Stimulated activated CD8-positive, alpha-beta memory T cell treated with anti-CD3 and anti-CD28 coated beads, Interleukin-12 subunit alpha, Interleukin-12 subunit beta, amount 100 ng/mL, for 1 hour (primary cell): Measurements from ENCODE around the gene AK8.

Source experiments
- DNase-seq: peaks from one replicate; pipeline ENCODE4 v3.0.0-alpha.2; 2020; ENCODE audit warnings: low read depth

The AK8 gene

DNA sequence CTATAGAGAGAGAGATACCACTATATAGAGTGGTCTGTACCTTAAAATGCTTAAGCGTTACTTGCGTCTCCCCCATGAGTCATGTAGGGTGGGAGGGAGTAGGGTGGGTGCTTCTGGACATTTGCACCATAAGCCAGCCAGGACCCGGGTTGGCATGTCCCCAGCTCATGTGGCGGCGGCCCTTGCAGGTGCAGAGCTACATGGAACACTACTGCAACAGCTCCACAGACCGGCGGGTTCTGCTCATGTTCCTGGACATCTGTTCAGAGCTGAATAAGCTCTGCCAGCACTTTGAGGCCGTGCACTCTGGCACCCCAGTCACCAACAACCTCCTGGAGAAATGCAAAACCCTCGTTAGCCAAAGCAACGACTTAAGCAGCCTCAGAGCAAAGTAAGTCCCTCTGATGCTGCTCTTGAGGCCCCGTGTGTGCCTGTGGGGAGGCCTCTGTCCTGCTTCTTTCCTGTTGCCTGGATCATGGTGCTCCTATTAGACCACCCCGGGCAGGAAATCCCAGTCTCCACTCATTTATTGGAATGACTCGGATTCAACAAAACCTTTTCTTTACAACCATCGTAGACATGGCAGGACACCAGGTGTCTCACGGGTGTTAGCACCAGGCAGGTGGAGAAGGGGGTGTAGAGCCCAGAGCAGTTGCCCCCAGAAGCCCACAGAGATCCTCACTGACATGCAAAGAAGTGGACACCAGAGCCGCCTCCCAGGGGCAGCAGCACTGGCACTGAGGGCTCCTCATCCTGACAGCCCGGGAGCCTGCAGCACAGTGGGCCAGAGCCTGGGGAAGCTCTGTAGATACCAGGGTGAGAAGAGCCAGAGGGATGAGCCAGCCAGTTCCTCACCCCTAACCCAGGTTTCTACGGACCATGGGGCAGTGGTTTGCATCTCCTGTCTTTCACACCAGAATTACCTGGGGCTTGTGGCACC lies 9.4 kb upstream of the AK8 start:
- no peak for DNase-seq

DNA sequence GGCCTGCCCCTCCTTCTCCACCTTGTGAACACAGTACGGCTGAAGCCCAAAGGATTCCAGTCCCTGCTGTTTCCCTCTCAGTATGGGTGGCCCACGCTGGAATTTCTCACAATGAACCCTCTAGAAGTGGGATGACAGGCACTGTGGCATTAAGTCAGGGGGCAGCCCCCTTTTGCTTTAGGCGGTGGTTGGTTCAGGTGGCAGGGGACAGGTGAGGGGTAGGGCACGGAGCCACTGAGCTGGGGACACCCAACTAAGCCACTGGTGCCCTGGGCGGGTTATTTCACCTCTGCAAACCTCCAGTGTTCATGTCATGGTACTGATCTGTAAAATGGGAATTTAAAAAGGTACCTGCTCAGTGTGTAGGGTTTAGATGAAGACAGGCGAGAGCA lies 8.2 kb upstream of the AK8 start:
- no peak for DNase-seq

DNA sequence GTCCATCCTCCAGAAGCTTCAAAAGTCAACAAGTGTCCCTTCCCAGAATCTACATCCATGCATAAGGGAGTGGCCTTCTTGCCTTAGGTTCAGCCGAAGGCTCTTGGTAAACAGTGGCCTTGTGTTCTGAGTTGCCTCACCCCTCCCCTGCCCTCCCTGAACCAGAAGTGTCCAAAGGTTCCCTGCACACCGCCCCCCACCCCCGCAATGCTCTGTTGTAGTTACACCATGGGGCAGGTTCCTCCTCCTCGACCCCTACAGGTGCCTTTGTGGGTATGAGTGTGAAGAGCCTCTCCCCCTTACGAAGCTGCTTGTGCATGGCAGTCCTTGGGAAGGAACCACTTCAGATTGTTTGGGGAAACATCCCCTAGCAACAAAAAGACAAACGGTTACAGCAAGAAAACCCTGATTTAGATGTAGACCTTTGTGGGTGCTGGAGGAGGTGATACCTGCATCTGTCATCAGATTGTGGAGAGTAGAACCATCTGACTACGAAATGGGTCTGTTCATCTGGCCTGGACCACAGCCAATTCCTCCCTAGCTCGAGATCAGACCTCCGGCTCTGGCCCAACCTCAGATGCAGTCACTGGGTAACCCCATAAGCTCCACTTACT lies 7.7 kb upstream of the AK8 start:
- no peak for DNase-seq

DNA sequence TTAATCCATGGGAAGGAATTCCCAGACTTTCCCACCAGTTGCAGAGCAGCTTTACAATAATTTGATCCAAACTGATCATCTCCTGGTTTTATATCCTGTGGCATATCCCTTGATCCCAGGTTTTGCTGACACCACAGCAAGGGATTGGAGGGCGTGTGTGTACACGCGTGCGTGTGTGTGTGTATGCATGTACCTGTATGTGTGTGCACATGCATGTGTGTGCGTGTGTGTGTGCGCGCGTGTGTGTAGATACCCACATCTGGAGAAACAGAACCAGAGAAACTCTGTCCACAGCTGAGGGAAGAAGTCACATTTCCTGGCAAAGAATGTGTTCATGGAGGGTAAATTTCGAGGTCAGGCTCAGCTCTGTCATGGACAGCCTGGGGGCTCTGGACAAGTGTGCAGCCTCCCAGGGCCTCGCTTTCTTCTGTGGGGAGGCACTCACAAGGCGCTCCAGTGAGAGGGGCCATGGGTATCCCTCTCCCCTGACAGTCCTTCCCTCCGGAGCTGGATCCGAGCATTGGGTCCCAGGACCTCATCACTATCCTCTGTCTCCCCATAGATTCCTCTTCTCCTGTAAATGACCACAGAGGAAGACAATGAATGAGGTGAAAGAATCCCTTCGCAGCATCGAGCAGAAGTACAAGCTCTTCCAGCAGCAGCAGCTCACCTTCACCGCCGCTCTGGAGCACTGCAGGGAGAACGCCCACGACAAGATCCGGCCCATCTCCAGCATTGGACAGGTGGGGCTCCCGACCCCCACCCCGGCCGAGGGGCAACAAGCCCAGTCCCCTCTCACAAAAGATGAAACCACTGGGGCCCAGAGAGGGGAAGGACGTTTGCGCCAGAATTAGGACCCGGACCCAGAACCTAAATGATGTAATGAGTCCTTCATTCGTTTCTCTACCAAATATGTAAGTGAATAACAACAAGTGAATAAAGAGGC lies 5.5 kb upstream of the AK8 start:
- no peak for DNase-seq

DNA sequence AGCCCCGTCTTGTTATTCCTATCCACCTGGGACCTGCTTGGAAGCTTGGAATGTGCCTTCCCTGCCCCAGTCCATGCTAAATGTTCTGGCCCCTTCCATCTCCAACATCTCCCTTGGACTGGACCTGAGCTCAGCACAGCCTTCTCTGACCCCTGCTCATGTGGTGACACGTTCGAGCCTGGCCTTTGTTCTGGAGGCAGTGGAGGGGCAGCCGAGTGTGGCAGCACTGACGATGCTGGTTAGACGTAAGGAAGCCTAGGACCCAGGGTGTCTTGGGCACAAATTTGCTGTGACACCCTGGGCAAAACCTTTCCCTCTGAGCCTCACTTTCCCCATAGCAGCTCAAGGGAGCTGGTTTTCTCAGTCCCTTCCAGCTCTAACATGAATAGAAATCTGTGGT lies 4.5 kb upstream of the AK8 start:
- no peak for DNase-seq

DNA sequence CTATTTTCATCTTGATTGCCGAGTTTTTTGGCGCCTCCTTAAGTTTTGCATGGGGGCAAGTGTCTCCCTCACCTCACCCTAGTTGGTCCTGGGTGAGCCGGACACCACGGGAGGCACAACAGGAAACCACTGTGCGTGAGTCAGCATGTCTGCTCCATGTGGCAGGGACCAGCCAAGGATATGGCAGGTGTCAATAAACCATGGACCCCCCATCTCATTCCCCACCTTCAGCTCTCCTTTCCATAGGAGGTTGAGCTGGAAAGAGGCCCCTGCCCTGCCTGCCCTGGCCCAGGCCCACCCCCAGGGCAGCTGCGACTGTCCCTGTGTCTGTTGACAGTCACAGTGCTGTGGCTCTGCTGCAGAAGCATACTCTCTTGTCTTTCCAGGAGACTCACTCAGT lies 3.7 kb upstream of the AK8 start:
- DNase-seq: no peak

DNA sequence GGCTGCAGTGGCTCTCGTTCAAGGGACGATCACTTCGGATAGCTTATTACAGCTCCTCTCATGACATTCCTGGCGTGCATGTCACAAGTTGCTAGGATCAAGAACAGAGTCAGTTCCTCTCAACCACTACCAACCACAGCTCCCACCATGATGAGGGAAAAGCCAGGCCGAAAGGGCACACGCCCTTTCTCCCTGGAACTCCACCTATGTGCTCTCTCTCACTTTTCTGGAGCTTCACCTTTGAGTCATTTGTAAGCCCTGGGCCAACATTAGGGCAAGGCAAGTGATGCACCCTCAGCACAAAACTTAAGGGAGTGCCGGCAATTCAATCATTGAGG lies 2.2 kb upstream of the AK8 start:
- DNase-seq: no peak

DNA sequence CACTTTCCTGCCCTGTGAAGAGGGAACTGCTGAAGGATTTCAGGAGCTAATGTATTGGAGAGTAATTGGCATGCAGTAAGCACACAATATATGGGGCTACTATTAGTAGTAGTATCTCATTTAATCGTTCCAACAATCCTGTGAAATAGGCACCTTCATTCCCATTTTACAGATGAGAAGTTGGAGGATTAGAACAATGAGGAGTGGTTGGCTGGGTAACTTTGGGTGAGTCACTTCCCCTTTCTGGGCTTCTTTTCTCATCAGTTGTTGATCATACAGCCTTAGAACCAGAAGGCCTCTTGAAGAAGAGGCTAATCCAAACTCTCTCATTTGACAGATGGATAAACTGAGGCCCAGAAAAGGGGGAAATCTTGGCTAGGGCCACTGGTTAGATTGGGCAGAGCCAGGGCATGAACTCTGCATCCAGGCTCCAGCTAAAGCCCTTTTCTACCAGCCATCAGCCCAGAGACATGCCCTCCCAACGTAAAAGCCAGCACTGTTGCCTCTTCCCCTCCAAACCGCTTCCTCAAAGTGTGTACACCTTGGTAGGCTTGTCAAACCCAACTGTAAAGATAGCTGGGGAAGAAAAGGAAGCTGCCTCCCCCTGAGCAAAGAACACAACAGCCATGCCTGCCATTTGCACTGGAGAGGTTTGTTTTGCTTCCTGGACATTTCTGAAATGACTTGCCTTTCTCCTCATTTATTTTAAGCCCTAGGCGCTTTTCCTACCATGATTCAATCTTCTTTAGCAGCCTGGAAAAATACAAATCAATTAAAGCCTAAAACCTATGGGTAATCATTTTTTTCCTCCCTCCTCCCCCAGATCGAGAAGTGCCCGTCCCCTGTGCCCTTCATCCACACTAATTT lies 1.6 kb upstream of the AK8 start:
- DNase-seq: no peak

DNA sequence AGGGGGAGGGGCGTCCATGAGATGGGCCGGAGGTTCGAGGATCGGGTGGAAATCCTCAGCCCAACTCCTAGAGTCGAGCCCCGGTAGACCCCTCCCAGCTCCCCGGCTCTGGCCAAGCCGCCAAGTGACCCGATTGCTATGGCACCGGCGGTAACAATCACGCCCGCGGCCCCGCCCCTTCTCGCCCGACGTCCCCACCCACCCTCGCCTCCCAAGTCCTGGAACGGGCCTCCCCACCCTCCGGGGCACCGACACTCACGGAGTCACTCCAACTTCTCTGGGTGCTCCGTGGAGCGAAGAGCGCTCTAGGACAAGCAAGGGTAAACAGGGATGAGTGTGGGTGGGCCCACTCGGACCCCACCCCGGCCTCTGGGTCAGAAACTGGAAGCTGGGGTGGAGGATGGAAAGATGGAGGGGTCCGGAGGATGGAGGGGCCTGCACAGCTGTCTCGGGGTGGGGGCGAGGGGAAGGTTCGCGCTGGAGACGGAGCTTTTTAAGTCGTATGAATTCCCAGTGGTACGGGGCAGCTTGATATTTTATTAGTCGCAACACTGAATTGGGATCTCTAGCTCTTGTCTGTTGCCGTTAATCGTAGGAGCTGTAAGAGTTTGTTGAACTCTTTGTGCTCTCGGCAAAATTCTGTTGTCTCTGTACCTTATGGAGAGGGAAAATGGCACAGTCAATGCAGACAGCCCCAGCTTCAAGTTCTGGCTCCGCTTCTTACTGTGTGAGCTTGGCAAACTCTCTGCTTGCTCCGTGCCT lies 792 bp upstream of the AK8 start, which contains the start of gene SPACA9:
TSS of gene SPACA9 (plus strand) at position 204 of the 762 bp plus-strand sequence. CDS start 5,050 bp downstream, outside the sequence.
- no peak for DNase-seq

DNA sequence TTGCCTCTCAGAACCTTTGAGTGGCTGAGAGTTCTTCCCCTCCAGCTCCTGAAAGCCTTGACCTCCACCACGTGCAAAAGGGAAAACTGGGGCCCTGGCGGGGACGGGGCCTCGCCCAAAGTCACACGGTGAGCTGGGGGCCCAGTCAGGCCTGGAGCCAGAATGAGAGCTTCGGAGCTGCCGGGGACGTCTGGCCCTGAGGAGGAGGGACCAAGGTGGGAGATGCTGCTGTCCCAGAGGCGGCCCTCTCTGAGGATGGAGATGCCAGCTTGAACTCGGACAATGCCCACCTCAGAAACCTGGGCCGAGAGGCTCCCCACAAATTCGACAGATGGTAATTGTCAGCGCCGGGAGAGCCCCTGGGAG lies 643 bp downstream of the AK8 start:
- DNase-seq: no peak

DNA sequence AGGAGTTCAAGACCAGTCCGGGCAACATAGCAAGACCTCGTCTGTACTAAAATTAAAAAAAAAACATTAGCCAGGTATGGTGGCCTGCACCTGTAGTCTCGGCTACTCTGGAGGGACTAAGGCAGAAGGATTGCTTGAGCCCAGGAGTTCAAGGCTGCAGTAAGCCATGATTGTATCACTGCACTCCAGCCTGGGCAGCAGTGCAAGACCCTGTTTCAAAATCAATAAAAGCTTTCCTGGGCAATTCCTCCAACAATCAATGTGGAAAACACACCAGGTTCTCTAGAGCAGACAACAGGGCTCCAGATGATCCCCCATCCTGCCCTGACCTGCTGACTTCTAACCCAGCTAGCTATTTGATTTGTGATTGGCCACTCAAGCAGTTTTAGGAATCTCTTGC lies 1.2 kb downstream of the AK8 start:
- DNase-seq: no peak

DNA sequence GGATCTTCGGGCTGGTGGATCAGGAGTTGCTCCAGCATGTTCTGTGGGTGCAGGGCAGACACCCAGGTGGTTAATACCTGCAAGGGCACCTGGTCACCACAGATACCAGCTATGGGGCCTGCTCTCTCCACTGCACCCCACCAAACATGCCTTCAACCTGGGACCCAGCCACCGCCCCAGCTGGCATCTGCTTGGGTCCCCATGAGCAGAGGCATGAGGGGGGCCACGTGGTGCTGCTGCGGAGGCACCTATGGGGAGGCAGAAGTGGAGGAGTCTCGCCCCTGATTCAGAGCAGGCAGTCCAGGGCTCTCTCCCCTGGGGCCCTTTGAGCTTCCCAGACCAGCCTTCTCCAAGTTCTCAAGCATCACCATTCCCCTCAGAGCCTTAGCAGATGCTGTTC lies 2.9 kb downstream of the AK8 start:
- no peak for DNase-seq

DNA sequence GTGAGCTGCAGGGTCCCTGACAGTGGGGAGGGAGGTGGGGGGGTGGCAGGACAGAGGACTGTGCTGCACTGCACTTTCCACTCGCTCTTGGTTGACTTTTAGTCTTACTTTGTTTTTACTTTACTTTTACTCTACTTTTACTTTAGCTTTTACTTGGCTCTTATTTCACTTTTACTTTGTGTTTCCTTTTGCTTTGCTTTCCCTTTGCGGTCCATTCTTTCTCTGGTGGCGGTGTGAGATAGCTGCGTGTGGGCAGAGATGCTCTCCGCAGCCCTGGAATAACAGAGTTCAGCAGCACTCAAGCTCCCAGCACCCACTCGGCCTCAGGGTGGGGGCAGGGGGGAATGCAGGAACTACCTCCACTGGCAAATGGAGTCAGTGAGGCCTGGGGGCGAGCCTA lies 4.7 kb downstream of the AK8 start:
- no peak for DNase-seq

DNA sequence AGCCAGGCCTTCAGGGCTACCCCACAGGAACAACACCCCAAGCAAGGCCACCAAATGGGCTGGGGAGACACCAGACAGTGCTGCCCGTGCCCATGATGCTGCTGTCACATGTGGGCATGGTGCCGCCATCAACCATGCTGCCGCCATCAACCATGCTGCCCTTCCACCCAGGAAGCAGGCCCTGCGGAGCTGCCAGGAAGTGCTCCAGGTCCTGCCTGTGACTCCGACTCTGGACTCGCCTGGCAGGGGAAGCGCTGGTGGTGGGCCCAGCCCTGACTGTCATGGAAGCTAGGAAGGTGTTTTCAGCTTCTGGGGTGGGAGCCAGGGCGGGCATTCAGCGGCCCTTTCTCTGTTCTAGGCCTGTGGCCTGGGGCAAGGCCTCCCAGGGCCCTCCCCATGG lies 8.8 kb downstream of the AK8 start:
- no peak for DNase-seq

DNA sequence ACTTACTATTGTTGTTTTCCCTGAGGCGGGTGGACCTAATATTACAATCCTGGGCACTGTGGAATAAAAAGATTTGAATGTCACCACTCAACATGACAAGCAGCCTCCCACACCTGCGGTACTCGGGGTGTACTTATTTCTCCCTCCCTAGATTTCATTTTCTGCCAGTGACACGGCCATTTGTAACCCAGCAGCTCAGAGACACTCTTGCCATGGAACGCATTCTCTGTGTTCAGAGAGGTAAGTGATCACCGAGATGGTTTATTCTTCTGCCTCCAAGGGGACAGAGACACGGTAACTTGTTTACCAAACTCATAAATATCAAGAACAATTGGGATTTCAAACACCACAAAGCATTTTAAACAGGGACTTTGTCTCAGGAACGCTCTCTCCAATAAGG lies 11.2 kb downstream of the AK8 start:
- DNase-seq: no peak

DNA sequence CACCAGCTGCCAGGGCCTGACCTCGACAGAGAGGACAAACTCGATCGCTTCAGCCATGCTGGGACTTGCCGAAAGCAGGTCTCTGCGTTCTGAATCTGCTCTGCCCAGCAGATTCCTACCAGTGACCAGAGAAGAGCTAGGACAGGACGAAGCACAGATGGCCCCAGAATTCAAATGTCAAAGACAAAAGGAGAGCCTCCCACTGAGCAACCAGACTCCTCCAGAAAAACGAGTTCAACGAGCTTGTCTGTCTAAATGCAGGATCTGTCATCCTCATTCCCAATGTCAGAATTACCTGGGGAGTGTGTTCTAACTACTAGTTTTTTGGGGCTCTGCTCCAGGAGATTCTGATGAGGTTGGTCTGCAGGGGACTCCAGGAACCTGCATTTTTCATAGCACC lies 13.4 kb downstream of the AK8 start:
- no peak for DNase-seq

DNA sequence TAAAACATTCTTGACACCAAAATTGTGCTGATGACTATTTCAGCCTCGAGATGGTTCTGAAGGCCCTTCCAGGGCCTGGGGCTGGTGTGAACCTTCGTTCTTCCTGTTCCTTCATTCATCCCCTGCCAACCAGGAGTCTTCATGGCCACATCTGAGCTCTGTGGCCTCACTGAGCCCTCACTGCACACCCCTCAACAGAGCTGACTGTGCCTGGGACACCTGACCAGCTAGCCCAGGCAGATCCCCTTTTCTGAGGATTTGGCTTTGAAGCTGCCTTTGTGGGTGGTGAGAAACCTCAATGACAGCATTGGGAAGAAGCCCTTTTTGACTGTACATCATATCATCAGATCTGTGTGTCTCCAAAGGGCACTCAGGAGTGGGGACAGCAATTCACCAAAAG lies 13.8 kb downstream of the AK8 start:
- no peak for DNase-seq

DNA sequence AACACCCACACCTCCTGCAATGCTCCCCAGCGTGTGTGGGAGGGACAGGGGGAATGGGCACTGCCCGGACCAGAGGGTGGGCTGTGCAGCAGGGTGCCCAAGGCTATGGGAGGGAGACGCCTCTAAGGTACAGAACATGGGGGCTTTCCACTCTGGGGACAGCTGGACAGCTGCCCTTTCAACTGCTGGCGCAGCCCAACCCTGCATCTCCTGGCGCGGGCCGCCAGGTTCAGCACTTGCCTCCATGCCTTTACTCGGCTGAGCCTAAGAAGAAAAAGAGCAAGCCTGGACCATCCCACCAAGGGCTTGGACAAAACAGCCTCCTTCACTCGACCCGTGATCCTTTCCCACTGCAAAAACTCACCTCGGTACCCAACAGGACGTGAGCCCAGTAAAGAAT lies 15.0 kb downstream of the AK8 start:
- no peak for DNase-seq

DNA sequence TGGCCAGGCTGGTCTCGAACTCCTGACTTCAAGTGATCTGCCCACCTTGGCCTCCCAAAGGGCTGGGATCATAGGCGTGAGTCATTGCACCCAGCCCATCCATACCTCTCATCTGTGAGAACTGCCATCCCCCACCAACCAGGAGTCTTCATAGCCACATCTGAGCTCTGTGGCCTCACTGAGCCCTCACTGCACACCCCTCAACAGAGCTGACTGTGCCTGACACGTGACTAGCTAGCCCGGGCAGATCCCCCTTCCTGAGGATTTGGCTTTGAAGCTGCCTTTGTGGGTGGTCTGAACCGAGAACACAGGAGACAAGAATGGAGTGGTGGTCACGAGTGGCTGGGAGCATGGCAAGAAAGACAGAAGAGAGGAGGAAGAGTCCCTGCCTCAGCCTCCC lies 15.6 kb downstream of the AK8 start:
- no peak for DNase-seq

DNA sequence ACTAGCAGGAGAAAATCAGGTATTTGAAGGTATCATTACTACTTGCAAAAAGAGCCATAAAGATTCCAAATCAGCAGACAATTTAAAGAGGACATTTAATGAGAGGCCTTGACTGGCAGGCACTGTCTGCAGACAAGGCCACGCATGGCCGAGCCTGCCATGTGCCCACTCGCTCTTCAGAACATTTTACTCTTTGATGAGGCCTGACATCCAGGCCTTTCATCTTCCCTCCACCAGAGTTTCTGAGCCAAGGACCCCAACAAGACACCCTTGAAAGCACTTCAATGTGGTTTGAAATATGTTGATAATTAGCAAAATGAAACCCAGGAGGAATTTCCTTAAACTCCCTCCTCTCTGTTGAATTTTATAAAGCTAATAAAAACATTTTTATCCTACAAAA lies 16.4 kb downstream of the AK8 start:
- no peak for DNase-seq

DNA sequence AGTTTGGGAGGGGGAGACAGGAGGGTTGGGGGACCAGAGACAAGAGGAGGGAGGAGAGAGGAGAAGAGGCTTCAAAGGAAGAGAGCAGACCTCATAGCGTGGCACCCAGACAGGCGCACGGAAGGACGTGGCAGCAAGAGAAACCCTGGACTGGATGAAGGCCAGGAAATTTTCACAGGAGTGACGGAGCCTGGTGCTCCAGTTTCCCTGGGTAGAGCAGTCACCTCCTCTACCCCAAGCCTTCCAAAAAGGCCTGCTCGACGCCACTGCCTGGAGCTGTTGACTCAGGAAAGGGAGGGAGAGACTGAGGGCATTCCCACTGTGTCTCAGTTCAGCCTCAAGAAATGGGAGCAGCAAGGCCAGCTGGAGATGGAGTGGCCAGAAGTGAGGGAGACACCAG lies 19.3 kb downstream of the AK8 start:
- DNase-seq: no peak
